AG08395 (cell line): ENCODE measurements around the gene DNAJC13.

Source experiments
- DNase-seq: peaks from one replicate; pipeline ENCODE4 v3.0.0; 2012; ENCODE audit warnings: mixed read lengths, low spot score

The DNAJC13 gene

DNA sequence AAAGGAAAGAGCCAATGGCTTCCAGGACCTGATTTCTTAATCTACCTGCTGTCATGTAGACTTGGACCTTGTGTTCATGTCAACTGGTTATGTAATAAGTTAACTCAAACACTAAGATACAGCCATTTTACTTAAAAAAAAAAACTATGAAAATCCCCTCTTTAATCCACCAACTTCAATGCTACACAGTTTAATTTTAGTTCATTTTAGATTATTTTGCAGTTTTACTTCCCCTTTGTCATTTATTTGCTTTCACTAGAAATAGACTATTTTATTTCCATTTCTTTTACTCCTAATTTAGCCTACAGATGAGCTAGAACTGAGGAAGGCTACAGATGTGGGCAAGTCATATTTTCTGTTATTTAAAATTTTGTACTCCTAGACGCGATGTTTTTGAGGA lies 10.7 kb upstream of the DNAJC13 start:
- DNase-seq = no peak

DNA sequence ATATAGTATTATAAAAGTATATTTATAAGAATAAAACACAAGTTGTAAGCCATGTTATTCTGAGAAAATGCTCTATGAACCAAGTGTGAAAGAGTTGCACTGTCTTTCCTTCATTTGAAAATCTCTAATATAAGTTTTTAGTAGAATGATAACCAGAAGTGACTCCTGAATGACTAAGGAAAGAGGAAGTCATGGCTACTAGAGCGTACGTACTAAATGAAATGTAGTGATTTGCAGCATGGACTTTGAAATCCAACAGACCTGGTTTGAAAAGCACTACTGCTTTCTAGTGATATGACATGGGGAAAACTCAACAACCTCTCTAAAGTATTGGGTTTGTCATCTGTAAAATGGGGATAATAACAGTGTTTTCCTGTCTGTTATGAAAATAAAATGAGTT lies 10.3 kb upstream of the DNAJC13 start:
- no peak for DNase-seq

DNA sequence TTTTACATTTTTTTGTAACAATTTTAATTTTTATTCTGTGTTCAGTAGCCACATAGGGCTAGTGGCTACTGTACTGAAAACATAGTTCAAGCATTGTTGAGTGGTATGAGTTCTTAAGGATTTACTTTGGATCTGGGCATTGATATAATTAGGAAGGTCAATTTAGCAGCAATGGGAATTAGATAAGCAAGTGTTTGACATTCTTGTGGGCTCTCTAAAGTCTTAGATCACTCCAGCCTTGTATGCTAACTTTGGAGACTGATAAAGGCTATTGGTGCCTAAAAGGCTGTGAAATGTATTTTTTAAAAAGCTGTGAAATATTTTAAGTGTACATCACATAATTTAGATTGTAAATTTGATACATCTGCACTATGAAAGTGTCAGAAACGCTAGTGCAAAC lies 2.5 kb upstream of the DNAJC13 start:
- DNase-seq = no peak

DNA sequence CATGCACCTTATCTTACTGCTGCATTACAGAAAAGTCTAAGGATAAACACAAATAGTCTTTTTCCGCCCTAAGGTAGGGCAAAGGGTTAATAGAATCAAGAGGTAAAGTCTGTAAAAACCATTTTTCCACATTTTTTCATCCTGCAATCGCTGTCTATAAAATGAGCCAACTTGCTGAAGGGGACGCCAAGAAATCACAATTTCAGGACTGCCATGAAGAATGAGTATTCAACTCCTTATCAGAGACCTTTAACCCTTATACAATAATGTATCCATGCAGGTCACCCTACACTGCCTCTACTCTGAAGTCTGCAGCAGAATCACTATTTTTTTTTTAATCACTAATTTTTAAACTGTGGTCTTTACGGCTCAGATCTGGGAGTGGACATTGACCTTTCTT lies 1.1 kb upstream of the DNAJC13 start:
- no peak for DNase-seq

DNA sequence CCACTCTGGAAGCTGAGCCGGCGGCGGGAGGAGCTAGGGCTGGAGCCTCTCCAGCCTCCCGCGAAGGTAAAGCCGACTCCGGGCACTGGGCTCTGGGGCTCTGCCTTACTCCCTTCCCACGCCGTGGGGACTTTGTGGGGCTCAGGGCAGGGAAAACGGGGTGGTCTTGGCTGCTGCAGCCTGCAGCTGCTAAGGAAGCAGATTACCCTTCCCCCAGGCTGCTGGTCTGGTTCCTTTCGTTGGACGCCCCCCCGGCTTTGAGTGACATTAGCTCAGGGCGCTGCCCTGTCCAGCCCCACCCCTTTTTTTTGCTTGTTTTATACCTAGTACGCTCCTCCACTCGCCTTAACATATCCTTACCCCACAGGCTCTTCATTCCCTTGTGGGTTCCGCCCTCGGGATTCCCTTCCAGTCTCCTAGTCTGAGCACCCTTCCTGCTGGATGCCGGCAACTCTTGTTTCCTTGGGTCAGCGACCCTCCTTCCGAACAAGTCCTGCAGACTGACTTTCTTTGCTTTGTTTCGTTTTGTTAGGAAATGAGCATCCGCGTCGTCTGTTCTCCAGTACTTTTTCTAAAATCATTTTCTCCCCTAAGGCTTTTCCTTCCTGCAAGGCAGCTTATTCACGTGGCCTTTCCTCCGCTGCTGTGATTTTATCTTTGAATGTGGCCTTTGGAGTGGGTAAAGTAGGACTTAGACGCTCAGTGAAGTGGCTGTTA lies 551 bp downstream of the DNAJC13 start:
- peak; percentile 40 for DNase-seq

DNA sequence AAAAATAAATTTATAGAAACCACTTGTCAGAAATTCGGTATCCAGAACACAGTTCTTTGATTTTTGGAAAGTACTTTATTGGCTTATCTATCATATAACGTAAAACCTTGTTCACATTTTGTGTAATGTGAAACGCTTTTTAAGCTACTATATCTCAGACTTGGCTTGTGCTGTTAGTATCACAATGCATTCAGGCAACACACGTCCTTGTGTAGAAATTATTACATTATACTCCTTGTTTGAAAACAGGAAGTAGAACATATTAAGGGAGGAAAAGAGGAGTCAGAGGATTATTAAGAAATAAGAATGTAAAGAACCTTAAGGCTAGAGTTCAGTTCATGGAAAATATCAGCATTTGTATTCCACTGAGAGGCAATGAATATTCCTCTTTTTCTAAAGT lies 1.6 kb downstream of the DNAJC13 start:
- DNase-seq = no peak

DNA sequence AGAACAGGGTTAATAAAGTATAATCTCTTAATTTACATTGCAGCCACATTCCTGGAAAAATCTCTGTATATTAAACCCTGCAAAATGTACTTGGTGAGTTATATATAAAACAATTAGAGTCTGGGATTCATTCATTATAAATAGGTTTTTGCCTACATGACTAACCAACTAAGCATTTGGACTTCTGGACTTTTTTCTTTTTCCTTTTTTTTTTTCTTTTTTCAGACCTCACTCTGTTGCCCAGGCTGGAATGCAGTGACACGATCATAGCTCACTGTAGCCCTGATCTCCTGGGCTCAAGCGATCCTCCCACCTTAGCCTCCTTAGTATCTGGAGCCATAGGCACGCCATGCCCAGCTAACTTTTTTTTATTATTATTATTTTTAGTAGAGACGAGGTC lies 4.5 kb downstream of the DNAJC13 start:
- peak; percentile 32 for DNase-seq

DNA sequence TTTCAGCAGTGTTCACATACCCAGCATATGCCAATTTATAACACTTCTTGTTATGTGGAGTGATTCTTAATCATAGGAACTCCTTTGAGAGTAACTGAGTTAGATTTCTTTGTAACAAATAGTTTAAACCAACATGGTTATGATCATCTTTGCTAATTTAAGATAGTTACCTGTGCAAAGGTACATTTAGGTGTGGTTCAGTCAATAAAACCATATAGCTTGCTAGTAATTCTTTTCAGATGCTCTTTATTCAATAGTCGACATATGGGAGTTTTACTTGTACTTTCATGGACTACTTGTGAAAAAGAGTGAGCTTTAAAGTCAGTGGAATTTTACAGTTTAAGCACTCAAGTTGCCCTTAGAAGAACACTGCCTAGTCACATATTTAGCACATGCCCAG lies 5.2 kb downstream of the DNAJC13 start:
- no peak for DNase-seq

DNA sequence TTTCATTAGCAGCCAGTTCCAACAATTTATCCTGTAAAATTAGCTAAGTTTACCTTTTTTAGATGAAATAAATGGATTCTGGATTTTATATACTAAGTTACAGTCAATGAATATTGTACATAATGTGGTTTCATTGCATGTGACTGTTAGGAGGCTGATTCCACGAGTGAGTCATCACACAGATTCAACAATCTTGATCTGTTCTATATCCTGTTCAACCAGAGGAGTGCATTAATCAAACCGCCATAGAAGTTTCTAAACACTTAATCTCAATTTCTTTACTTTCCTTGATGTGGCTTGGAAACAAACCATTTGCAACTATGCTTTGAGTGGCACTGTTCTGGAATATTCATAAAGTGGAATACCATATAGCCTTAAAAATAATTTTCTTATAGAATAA lies 15.3 kb downstream of the DNAJC13 start:
- peak; percentile 54 for DNase-seq

DNA sequence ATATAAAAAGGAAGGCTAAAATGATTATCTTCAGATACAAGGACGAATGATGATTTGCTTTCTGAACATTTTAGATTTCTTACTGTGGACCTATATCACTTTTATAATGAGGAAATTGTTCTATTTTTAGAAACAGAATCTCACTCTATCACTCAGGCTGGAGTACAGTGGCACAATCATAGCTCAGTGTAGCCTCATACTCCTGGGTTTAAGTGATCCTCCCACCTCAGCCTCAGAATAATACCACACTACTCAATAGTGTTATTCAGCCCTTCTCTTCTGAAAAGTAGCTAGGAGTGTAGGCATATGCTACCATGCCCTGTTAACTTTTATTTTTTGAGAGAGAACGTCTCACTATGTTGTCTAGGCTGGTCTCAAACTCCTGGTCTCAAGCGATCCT lies 15.8 kb downstream of the DNAJC13 start:
- no peak for DNase-seq

DNA sequence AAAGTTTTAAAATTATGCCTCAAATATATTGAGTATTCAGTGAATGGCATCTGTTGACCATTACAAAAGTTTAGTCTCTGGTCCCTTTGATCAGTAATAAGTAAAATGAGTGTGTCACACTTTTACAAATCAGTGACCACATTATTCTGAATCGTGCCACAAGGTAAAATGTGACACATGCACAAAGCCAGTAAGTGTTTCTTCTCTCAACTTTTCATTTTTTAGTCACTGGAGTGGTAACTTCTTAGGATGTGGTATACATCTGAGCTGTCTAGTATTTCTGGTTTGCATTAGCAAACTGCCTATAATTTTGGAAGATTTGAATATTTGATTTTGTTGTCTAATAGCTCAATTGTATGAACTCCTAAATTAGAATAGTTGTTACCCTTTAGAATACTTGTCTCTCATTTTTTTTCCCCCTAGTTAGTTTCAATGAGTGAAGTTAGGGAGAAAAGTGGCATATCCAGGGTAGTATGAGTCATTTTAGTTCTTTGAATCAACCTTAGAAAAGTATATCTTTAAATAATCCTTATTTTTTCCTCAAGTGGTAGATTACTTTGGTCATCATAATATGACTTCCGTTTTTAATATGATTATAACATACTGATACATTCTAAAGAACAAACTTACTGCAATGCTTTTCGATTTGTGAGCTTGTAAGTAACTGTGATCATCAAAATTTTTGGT lies 18.1 kb downstream of the DNAJC13 start:
- no peak for DNase-seq

DNA sequence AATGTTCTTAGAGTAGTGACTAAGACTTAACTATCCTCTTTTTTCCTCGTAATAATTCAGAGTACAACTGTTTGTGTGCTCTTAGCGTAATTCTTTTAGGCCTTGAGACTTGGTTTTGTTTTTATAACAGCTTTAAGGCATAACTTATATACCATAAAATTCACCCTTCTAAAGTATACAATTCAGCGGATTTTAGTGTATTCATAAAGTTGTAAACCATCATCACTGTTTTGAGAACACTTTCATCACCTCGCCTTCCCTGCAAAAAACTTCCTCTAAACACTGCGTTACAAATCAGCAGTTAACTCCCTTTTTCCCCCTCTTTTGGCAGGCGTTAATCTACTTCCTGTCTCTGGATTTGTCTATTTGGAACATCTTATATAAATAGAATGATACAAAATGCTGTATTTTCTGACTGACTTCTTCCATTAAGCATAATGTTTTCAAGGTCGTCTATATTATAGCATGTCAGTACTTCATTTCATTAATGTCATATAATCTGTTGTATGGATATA lies 18.7 kb downstream of the DNAJC13 start:
- no peak for DNase-seq

DNA sequence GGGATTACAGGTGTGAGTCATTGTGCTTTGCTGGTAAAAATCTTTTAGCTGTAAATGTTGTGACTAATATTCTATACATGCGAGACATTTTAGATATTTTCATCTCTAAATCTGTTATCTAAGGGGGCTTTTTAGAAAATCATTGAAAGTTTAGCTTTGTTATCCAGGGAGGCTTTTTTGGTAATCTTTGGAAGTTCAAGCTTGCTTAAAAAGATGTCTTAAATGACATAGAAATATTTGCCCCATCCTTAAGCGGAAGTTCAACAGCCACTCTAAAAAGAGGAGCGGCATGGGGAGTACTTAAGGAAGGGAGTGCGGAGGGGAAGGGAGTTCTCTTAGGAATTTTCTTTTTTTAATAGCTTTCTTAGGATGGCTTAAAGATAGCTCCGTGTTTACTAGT lies 26.1 kb downstream of the DNAJC13 start:
- no peak for DNase-seq

DNA sequence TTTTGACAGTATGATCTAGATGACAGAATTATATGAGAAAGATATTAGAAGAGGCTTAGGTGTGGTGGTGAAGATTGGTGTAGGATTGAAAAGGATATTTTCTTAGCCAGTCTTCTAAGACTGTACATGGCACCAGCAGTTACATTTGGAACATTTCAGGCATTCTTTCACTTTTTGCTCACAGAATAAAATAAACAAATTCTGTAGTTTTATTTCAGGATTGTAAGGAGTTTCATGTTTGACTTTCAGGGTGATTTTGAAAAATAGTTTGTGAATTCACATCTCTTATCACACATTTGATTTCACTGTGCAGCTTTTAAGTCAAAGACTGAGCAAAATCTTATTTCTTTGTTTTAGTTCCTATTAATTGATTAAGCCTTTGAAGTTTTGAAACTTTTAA lies 27.1 kb downstream of the DNAJC13 start:
- DNase-seq = peak; percentile 3

DNA sequence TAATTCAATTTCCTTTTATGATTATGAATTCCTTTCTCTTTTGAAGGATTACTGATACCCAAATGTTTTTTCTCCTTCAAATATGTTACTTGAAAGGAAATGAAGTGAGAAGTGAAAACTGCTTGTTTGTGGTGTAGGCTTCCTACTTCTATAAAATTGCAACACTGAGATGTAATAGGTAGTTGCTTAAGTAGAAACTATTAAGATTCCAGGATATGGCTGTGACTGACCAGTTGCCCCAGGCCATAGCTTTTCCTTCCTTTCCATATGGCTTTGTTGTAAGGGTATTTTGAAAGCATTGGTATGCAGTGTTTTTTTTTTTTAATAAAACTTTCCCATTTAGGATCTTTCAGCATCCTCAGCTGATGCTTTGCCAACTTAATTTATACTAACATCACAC lies 28.5 kb downstream of the DNAJC13 start:
- DNase-seq = peak; percentile 46

DNA sequence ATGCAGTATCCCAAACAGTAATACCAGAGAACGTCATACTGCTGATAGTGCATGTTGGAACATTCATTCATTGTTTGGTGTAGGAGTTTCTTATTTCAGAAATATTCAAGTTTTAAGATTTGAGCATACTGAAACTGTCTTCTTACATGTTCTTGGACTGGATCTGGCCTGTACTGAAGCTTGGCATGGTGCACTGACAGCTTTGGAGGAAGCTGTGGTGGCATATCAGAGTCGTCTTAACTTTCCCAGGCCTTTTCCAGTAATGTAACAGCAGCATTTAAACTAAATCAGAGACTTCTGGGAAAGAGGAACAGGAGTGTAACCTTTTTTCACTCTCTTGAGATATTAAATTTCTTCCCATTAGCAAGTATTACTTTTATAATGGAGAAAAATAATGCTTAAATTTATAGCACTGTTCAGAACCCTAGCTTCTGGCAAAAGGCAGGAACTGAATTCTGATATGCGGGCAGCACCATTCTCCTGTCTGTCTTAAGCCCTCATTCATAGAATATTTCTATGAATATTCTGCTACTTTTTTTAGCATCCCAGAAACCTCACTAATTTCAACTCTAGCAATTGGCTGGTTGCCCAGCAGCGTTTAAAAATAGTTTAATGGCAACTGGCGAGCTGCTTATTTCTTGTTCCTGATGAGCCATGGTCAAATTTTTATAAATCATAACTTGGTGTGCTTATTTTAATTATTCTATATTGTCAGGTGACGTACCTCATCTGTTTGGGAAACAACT lies 31.1 kb downstream of the DNAJC13 start:
- DNase-seq = peak; percentile 6

DNA sequence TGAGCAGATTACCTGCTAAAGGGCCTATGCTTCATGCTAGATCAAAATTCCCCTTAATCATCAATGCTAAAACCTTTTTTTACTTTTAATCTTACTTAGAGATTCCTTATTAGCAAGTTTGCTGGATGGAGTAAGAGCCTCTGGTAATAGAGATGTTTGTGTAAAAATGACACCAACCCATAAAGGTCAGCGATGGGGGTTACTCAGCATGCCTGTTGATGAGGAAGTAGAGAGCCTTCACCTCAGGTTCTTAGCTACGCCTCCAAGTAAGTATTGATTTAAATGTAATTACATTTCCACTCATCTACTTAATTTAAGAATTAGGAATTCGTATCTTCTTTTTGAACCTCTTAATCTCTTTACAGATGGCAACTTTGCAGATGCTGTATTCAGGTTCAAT lies 38.8 kb downstream of the DNAJC13 start:
- DNase-seq = no peak

DNA sequence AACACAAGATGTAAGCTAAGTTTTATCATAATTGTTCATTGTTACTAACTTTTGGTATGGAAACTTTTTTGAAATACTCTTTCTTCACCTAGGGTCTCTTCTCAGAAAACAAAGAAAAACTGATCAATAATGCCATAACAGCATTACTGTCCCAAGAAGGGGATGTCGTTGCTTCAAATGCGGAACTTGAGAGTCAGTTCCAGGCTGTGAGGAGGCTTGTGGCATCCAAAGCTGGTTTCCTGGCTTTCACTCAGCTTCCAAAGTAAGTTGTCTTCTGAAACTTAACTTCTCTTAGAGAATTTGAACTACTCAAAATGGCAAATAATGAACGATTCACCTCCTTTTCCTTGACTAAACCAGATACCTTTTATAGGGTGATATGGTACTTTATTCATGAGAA lies 39.3 kb downstream of the DNAJC13 start:
- DNase-seq = no peak

DNA sequence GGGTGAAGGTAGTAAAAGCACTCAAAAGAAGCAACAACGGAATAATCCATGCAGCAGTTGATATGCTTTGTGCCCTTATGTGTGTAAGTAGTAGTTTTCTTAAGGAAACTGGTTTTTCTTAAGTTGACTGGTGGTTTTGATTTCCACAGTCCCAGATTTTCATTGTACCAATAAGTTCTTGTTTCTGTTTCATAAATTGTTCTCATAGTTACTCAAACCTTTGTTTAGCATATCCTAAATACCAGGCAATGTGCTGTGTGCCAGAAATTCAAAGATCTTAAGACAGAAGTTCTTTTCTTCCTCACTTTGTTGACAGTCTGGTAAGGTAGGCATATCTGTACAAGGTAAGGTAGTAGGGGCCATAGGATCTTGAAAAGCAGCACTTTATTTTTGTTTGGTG lies 40.0 kb downstream of the DNAJC13 start:
- DNase-seq = no peak

DNA sequence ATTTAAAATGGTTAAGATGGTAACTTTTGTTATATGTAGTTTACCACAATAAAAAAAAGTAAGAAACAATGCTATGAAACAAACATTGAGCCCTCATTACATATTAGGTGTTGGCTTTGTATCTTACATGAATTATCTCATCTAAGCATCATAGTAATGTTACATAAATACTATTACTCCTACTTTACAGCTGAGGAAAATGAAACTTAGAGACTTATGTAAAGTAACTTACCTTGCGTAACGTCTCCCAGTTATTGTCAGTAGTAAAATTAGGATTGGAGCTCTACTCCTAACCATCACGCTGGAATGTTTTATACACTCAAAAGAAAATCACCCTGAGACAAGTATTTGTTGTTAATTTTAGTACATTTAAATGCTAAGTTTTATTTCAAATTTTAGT lies 42.2 kb downstream of the DNAJC13 start:
- no peak for DNase-seq

DNA sequence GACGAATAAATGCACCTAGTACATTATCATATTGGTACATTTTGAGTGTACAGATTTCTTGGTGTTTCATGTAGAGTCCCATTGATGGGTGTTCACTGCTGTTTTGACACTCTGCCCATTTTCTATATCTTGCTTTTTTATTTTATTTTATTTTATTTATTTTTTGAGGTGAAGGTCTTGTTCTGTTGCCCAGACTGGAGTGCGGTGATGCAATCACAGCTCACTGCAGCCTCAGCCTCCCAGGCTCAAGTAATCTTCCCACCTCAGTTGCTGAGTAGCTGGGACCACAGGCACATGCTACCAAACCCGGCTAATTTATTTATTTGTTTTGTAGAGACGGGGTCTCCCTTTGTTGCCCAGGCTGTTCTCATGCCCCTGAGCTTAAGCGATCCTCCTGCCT lies 44.2 kb downstream of the DNAJC13 start:
- no peak for DNase-seq

DNA sequence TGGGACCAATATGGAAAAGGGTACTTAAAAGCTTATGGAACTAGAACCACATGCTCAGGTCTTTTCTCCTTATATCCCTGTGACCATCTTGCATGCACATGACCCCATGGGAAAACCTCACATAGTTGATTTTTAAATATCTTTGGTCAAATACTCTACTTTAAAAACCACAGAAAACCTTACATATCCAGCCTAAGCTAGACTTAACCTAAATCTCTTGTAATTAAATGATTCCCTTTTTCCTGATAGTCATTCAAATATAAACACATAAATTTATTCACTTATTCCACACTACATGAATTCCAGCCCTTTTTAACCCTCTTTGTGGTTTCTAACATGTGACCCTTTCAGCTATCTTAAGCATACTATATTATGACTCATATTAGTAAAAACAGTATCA lies 46.8 kb downstream of the DNAJC13 start:
- DNase-seq = peak; percentile 6

DNA sequence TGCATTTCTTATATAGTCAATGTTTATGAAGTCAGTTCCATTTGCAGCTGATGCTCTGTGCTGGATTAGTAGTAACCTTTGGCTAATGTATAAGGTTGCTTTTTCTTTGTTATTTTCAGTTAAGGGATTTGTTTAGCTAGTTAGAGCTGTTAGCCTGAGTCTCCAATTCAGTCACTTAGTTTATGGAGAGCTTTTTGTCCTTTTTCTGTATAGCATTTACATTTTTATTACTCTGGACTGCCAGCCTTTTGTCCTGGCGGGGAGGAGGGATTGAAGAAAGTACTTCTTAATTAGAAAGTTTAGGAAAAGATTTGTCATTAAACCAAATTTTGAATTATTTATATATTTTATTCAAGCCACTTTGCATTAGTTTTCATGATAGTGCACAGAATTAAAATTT lies 52.0 kb downstream of the DNAJC13 start:
- DNase-seq = no peak
